ENCODE data around the gene DMRTC1B. TPM values are rescaled to one million over a fixed set of nuclear protein-coding genes. Genes with fewer than 3 reads are reported as not detected.
"Not testable (repeated sequence)": the region's sequence is repeated elsewhere in the genome, so short reads cannot be mapped to it uniquely, and the experiment has no call there.

The DMRTC1B gene, protein sequence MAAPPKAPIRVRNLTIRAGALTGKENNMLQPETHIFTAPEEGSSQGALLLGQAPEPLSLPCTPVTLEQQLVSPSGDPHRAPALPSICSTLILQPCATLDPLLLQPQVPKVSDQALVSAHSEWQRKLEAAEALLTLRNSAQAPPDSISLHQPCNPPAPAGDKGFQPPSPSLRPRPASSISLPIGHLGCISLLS
- not detected for total RNA-seq

DNA sequence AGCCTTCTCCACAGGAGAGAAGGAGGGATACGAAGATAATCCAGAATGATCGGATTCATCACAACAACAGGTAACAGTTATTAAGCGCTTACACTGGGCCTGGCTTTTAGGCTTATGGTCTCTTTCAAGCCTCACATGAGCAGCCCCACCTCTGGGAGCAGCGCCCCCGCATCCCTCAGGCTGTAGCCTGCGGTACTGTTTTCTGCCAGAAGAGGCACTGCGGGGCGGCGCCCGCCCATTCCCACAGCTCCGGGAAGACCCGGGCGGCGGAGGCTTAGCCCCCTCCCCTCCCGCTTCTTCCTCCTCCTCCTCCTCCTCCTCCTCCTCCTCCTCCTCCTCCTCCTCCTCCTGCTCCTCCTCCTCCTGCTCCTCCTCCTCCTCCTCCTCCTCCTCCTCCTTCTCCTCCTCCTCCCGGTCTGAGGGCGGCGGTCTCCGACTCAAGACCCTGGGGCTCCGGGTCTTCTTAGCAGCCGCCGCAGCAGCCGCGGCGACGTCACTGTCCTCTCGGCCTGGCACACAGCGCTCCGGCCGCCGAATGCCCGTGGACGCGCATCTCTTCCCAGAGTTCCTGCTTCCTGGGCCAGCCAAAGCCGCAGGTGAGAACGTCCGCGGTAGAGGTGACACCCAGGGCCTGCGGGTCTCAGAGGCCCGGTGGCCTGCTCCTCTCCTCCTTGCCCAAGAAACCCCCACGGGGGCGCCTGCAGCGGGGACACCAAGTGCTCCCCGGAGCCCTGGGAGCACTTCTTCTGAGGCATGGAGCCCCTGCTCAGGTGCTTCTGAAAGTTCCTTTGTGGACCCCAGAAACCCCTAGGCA lies at the start of gene DMRTC1B:
TSS of gene DMRTC1B (plus strand) at position 238 of the 814 bp plus-strand sequence. CDS start 68,246 bp downstream, outside the sequence.
- H3K9me3 Mint-ChIP-seq; H3K27me3 Mint-ChIP-seq; CTCF ChIA-PET; H3K4me1 Mint-ChIP-seq (ENCODE audit: low read depth); POLR2A ChIA-PET; DNase-seq; H3K4me3 Mint-ChIP-seq; H3K36me3 Mint-ChIP-seq; H3K27ac Mint-ChIP-seq; intact Hi-C loops (cut with micrococcal nuclease): not testable (repeated sequence)

- Mint-ChIP-seq H3K27me3 (peaks cover 7% of the 10 kb centered on the region), H3K4me1 (ENCODE audit: low read depth) (no peaks in the 10 kb centered on the region), H3K4me3 (no peak overlapping the region), H3K9me3 (no peaks in the 10 kb centered on the region), H3K36me3 (no peaks in the 10 kb centered on the region), H3K27ac (no peak overlapping the region)
- intact Hi-C loops (cut with micrococcal nuclease), result no loop called here
- no peak for DNase-seq
- ChIA-PET CTCF (no interaction called here), POLR2A (no interaction called here)
Observed at GRCh38 chrX:72727846-72728245, 48.8 kb upstream of the DMRTC1B start.

DNA sequence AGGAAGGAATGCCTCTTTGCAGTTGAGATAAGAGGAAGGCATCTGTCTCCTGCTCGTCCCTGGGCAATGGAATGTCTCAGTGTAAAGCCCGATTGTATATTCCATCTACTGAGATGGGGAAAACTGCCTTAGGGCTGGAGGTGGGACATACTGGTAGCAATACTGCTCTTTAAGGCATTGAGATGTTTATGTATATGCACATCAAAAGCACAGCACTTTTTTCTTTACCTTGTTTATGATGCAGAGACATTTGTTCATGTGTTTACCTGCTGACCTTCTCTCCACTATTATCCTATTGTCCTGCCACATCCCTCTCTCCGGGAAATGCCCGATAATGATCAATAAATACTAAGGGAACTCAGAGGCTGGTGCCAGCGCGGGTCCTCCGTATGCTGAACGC lies 43.1 kb upstream of the DMRTC1B start:
- CTCF ChIA-PET; H3K9me3 Mint-ChIP-seq; H3K4me1 Mint-ChIP-seq (ENCODE audit: low read depth); POLR2A ChIA-PET; DNase-seq; H3K4me3 Mint-ChIP-seq; H3K36me3 Mint-ChIP-seq; H3K27ac Mint-ChIP-seq; intact Hi-C loops (cut with micrococcal nuclease): not testable (repeated sequence)
- H3K27me3 Mint-ChIP-seq, result peaks cover 27% of the 10 kb centered on the region

DNA sequence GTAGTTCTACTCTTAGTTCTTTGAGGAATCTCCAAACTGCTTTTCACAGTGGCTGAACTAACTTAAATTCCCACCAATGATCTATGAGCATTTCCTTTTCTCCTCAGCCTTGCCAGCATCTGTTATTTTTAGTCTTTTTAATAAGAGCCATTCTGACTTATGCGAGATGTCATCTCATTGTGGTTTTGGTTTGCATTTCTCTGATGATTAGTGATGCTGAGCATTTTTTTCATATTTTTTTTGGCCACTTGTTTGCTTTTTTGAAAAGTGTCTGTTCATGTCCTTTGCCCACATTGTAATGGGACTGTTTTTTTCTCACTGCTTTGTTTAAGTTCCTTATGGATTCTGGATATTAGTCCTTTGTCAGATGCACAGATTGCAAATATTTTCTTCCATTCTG lies 41.1 kb upstream of the DMRTC1B start:
- no peak overlapping the region for H3K27ac Mint-ChIP-seq
- H3K36me3 Mint-ChIP-seq, result no peaks in the 10 kb centered on the region
- ChIA-PET POLR2A (no interaction called here), CTCF (no interaction called here)
- peaks cover 27% of the 10 kb centered on the region for H3K27me3 Mint-ChIP-seq
- H3K4me3 Mint-ChIP-seq, result no peak overlapping the region
- no peaks in the 10 kb centered on the region for H3K9me3 Mint-ChIP-seq
- intact Hi-C loops (cut with micrococcal nuclease), result no loop called here
- DNase-seq, result no peak
- no peaks in the 10 kb centered on the region for H3K4me1 Mint-ChIP-seq (ENCODE audit: low read depth)

- H3K9me3 Mint-ChIP-seq; H3K27me3 Mint-ChIP-seq; intact Hi-C loops (cut with micrococcal nuclease); POLR2A ChIA-PET; CTCF ChIA-PET; H3K4me3 Mint-ChIP-seq; H3K4me1 Mint-ChIP-seq (ENCODE audit: low read depth); H3K36me3 Mint-ChIP-seq; H3K27ac Mint-ChIP-seq; DNase-seq: not testable (repeated sequence)
Observed at GRCh38 chrX:72745546-72745945, 31.1 kb upstream of the DMRTC1B start.

DNA sequence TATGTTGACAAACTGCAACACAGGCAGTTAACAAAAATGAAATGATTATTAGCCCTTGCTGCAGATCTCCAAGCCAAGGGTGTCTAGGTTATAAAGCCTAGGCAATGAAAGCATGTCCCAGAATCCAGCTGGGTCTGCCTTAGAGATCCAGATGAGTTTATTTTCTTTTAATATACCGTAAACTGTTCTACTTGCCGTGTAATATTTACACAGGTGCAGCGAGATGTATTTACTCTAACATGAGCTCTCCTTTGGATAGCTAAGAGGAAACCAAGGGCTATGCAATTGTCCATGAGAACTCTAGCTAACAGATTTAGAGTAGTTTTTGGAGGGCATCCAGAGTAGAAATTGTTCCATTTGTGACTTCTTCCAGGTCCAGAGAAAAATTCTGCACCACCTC lies 28.1 kb upstream of the DMRTC1B start:
- POLR2A ChIA-PET; H3K4me1 Mint-ChIP-seq (ENCODE audit: low read depth): not testable (repeated sequence)

DNA sequence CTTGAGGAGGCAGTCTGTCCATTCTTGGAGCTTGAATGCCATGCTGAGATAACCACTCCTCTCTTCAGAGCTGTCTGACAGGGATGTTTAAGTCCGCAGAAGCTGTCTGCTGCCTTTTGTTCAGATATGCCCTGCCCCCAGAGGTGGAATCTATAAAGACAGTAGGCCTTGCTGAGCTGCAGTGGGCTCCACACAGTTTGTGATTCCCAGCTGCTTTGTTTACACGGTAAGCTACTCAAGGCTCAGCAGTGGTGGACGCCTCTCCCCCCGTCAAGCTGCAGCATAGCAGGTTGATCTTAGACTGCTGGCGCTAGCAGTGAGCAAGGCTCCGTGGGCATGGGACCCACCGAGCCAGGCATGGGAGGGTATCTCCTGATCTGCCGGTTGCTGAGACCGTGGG lies 16.2 kb upstream of the DMRTC1B start:
- H3K27ac Mint-ChIP-seq; H3K27me3 Mint-ChIP-seq; H3K4me3 Mint-ChIP-seq; CTCF ChIA-PET; H3K4me1 Mint-ChIP-seq (ENCODE audit: low read depth); H3K36me3 Mint-ChIP-seq; DNase-seq; intact Hi-C loops (cut with micrococcal nuclease); H3K9me3 Mint-ChIP-seq; POLR2A ChIA-PET: not testable (repeated sequence)

More for the DNA sequence above, 28.1 kb upstream of the DMRTC1B start:
- intact Hi-C loops (cut with micrococcal nuclease); CTCF ChIA-PET; H3K27me3 Mint-ChIP-seq; H3K9me3 Mint-ChIP-seq; H3K27ac Mint-ChIP-seq; H3K4me3 Mint-ChIP-seq; DNase-seq; H3K36me3 Mint-ChIP-seq: not testable (repeated sequence)

DNA sequence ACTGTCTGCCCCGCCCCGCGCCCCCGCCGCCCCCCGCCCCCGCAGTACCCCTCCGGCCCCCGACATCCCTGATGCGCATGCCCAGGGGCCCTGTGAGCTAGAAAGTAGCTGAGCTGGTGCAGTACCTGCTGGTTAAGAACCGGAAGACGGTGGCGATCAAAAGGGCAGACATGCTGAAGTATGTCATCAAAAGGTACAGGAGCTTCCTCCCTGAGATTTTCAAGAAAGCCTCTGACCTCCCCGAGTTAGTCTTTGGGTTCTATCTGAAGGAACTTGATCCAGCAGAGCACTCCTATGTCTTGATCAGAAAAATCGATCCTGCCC lies 739 bp downstream of the DMRTC1B start:
- H3K36me3 Mint-ChIP-seq; H3K4me1 Mint-ChIP-seq (ENCODE audit: low read depth); CTCF ChIA-PET; H3K27ac Mint-ChIP-seq; DNase-seq; H3K9me3 Mint-ChIP-seq; POLR2A ChIA-PET; intact Hi-C loops (cut with micrococcal nuclease); H3K27me3 Mint-ChIP-seq; H3K4me3 Mint-ChIP-seq: not testable (repeated sequence)

- H3K27ac Mint-ChIP-seq; H3K4me3 Mint-ChIP-seq; H3K27me3 Mint-ChIP-seq; H3K9me3 Mint-ChIP-seq; H3K36me3 Mint-ChIP-seq; DNase-seq; CTCF ChIA-PET; H3K4me1 Mint-ChIP-seq (ENCODE audit: low read depth); POLR2A ChIA-PET; intact Hi-C loops (cut with micrococcal nuclease): not testable (repeated sequence)
Observed at GRCh38 chrX:72778146-72778545, 1.5 kb downstream of the DMRTC1B start.

DNA sequence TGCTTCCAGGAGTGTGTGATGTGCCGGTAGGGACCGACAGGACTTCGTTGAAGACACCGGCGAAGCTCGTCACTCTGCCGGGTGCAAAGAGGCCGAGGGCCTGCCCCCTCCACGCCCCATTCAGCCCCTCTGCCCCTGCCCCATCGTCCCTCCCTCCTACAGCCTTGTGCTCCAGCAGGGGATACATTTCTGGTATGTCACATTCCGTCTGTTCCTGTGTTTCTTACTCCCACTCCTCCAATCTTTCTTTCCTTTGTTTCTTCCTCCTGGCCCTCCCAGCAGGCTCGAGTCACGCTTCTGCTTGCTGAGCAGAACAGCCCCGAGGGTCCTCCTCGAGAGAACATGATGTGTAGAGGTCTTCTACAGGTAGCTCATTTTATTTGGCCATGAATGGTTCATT lies 5.9 kb downstream of the DMRTC1B start, which contains the start of gene FAM236B:
TSS of gene FAM236B (minus strand) at position 101 of the 400 bp plus-strand sequence. CDS start at position 1, 100 bp downstream.
- H3K9me3 Mint-ChIP-seq; H3K27ac Mint-ChIP-seq; H3K4me1 Mint-ChIP-seq (ENCODE audit: low read depth); POLR2A ChIA-PET; CTCF ChIA-PET; H3K4me3 Mint-ChIP-seq; intact Hi-C loops (cut with micrococcal nuclease); H3K36me3 Mint-ChIP-seq; H3K27me3 Mint-ChIP-seq; DNase-seq: not testable (repeated sequence)

DNA sequence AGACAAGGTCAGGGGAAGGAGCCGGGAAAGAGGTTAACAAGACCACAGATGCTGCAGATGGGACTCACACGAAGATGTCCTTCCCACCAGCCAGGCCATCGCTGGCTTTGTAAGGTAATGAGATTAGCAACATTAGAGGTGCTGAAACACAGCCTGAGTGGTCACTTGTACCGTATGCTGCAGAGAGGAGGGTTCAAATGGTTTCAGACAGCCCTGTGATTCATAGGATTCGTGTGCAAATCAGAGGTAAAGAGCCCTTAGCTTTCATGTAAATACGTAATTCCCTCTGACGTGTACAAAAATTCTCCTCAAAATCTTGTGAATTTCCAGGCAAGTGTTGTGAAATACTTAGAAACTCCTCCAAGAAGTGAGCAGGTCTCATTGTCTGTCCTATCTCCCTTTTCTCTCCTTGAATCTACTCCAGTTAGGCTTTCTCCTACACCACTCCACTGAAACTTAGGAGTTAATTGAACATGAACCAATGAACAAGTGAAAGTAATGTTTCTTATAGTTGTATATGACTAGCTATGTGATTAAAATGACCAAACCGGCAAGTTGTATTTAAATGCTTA lies 6.8 kb downstream of the DMRTC1B start:
- H3K27me3 Mint-ChIP-seq; POLR2A ChIA-PET; DNase-seq; H3K4me1 Mint-ChIP-seq (ENCODE audit: low read depth); H3K4me3 Mint-ChIP-seq; intact Hi-C loops (cut with micrococcal nuclease); H3K27ac Mint-ChIP-seq; CTCF ChIA-PET; H3K9me3 Mint-ChIP-seq; H3K36me3 Mint-ChIP-seq: not testable (repeated sequence)

DNA sequence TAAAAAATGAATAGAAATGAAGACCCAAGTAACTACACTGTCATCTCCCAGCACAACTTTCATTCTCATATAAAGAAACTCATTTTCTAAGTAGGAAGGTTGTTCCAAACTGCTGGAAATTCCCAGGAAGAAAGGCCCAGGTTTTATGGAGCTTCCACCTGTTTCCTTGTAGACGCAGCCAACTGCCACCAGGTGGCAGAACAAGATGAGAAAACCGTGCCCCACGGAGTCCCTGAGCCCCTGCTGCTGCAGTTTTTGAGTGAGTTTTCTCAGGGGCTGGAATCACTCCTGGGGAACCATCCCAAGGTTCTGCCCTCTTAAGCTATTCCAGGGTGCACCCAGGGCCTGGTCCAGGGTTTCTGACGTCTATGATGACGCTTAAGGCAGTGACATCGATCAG lies 7.3 kb downstream of the DMRTC1B start:
- H3K4me3 Mint-ChIP-seq; H3K36me3 Mint-ChIP-seq; POLR2A ChIA-PET; DNase-seq; H3K27ac Mint-ChIP-seq; H3K4me1 Mint-ChIP-seq (ENCODE audit: low read depth); H3K9me3 Mint-ChIP-seq; intact Hi-C loops (cut with micrococcal nuclease); CTCF ChIA-PET; H3K27me3 Mint-ChIP-seq: not testable (repeated sequence)

- H3K27ac Mint-ChIP-seq; intact Hi-C loops (cut with micrococcal nuclease); H3K36me3 Mint-ChIP-seq; POLR2A ChIA-PET; H3K27me3 Mint-ChIP-seq; CTCF ChIA-PET; DNase-seq; H3K4me1 Mint-ChIP-seq (ENCODE audit: low read depth); H3K4me3 Mint-ChIP-seq; H3K9me3 Mint-ChIP-seq: not testable (repeated sequence)
Observed at GRCh38 chrX:72788142-72788541, 11.5 kb downstream of the DMRTC1B start.

All from activated CD4-positive, alpha-beta memory T cell treated with anti-CD3 and anti-CD28 coated beads for 36 hours (primary cell).